ENCODE data around the gene PLEKHN1.

GRCh38 chr1:943545-944340, 22.5 kb upstream of the PLEKHN1 start:
- TF ChIP-seq CTCF (IDR thresholded peaks at IDR 0.05) (no peak), POLR2AphosphoS5 (IDR thresholded peaks at IDR 0.05) (no peak)
